Chondrocyte (in vitro differentiated cells): Measurements from ENCODE around the gene RNF8. TPM values are rescaled to one million over a fixed set of nuclear protein-coding genes. Genes with fewer than 3 reads are reported as not detected.
"Not testable (repeated sequence)": the region's sequence is repeated elsewhere in the genome, so short reads cannot be mapped to it uniquely, and the experiment has no call there.

ENCODE experiments used
- DNase-seq: peaks from one replicate; pipeline ENCODE4 v3.0.0; 2021; ENCODE audit warnings: mixed read lengths, low spot score
- H3K27ac Mint-ChIP-seq: one replicate; pipeline ENCODE4 v1.8.0; 2021; ENCODE audit warnings: mild to moderate bottlenecking, moderate library complexity, mixed read lengths; ENCODE audit not compliant: unreplicated experiment
- H3K27me3 Mint-ChIP-seq: 2 replicates; pipeline ENCODE4 v1.8.0; 2021; ENCODE audit warnings: low read depth, mixed read lengths
- H3K36me3 Mint-ChIP-seq: 2 replicates; pipeline ENCODE4 v1.8.0; 2021; ENCODE audit warnings: low read depth, mixed read lengths
- H3K4me1 Mint-ChIP-seq: 2 replicates; pipeline ENCODE4 v1.8.0; 2021; ENCODE audit warnings: low read depth, mild to moderate bottlenecking, mixed read lengths
- H3K4me3 Mint-ChIP-seq: one replicate; pipeline ENCODE4 v1.8.0; 2021; ENCODE audit warnings: mild to moderate bottlenecking, moderate library complexity, mixed read lengths; ENCODE audit not compliant: unreplicated experiment
- H3K9me3 Mint-ChIP-seq: 2 replicates; pipeline ENCODE4 v1.8.0; 2021; ENCODE audit warnings: low read depth, mixed read lengths
- CTCF ChIP-seq: fragments of 200-600 bp; sonication (generic); IDR thresholded peaks from 2 replicates; pipeline ENCODE4 v1.5.0; 2021; ENCODE audit warnings: antibody characterized with exemption, mild to moderate bottlenecking, moderate library complexity
- total RNA-seq: library from RNA; stranded (reverse); gene quantifications from 3 replicates; pipeline ENCODE4 v1.2.1, GENCODE V29; 2021

RNF8 gene
- total RNA-seq, 1 donor from 2014 or later: 19.5 TPM

- no peak for DNase-seq
- peak overlapping the region; percentile 90 for H3K27ac Mint-ChIP-seq
- no peak overlapping the region for H3K4me3 Mint-ChIP-seq
- H3K4me1 Mint-ChIP-seq: peaks cover 43% of the 10 kb centered on the region
- H3K36me3 Mint-ChIP-seq: peaks cover 8% of the 10 kb centered on the region
- no peaks in the 10 kb centered on the region for H3K9me3 Mint-ChIP-seq
- H3K27me3 Mint-ChIP-seq: no peaks in the 10 kb centered on the region
- TF ChIP-seq CTCF: no peak
Observed at GRCh38 chr6:37323580-37323979, 30.2 kb upstream of the RNF8 start.

GRCh38 chr6:37324131-37325033 is 29.4 kb upstream of the RNF8 start:
- H3K27me3 Mint-ChIP-seq: no peaks in the 10 kb centered on the region
- no peaks in the 10 kb centered on the region for H3K9me3 Mint-ChIP-seq
- H3K27ac Mint-ChIP-seq: peak overlapping the region; percentile 90
- no peak for TF ChIP-seq CTCF
- no peak overlapping the region for H3K4me3 Mint-ChIP-seq
- H3K4me1 Mint-ChIP-seq: peaks cover 45% of the 10 kb centered on the region
- H3K36me3 Mint-ChIP-seq: peaks cover 11% of the 10 kb centered on the region
- DNase-seq: no peak

- H3K27me3 Mint-ChIP-seq, H3K4me3 Mint-ChIP-seq, H3K27ac Mint-ChIP-seq, DNase-seq, H3K9me3 Mint-ChIP-seq: not testable (repeated sequence)
- H3K4me1 Mint-ChIP-seq: peaks cover 17% of the 10 kb centered on the region
- H3K36me3 Mint-ChIP-seq: peaks cover 23% of the 10 kb centered on the region
Observed at GRCh38 chr6:37330345-37330744, 23.4 kb upstream of the RNF8 start.

- H3K27me3 Mint-ChIP-seq: no peaks in the 10 kb centered on the region
- no peaks in the 10 kb centered on the region for H3K9me3 Mint-ChIP-seq
- H3K27ac Mint-ChIP-seq: no peak overlapping the region
Observed at GRCh38 chr6:37331047-37331446, 22.7 kb upstream of the RNF8 start.

GRCh38 chr6:37332894-37333293 is 20.9 kb upstream of the RNF8 start:
- H3K9me3 Mint-ChIP-seq: no peaks in the 10 kb centered on the region
- H3K4me3 Mint-ChIP-seq: no peak overlapping the region
- no peak for TF ChIP-seq CTCF
- peaks cover 3% of the 10 kb centered on the region for H3K4me1 Mint-ChIP-seq
- DNase-seq: no peak
- H3K27ac Mint-ChIP-seq: no peak overlapping the region
- H3K36me3 Mint-ChIP-seq: peaks cover 18% of the 10 kb centered on the region
- H3K27me3 Mint-ChIP-seq: no peaks in the 10 kb centered on the region

More at GRCh38 chr6:37331047-37331446, 22.7 kb upstream of the RNF8 start:
- Mint-ChIP-seq H3K4me1 (peaks cover 11% of the 10 kb centered on the region), H3K4me3 (no peak overlapping the region), H3K36me3 (peaks cover 21% of the 10 kb centered on the region)
- DNase-seq: no peak
- no peak for TF ChIP-seq CTCF
